ENCODE measurements around the gene IFNLR1. TPM values are rescaled to one million over a fixed set of nuclear protein-coding genes. Genes with fewer than 3 reads are reported as not detected.
A peak's percentile ranks its signal among the peaks of the same experiment; 100 is the strongest.

Gene IFNLR1
- total and polyA plus RNA-seq, 9 of the 15 experiments (the other 6 are each of a cell fraction or from before 2014, with no cell fraction given) = not detected

GRCh38 chr1:24108334-24109165 is 78.5 kb downstream of the IFNLR1 start:
- Histone ChIP-seq H3K36me3 (ENCODE audit: control insufficient read depth, insufficient read depth, low read length) (no peaks in the 10 kb centered on the region), H3K4me2 (ENCODE audit: insufficient read depth, low read length) (no peak overlapping the region), H3K4me3 (no peak overlapping the region), H3K4me1 (replicated peaks in 1 of 2; ENCODE audit: control insufficient read depth in 2 of 2, insufficient read depth in 2 of 2, low read length in 2 of 2) (peaks cover 0 to 29% of the 10 kb centered on the region in 2 experiments; a peak in 3 of 5 replicates), H3K79me2 (ENCODE audit: control insufficient read depth, insufficient read depth, low read length) (no peaks in the 10 kb centered on the region), H4K20me1 (replicated peaks; ENCODE audit: control insufficient read depth, insufficient read depth, low read length) (peaks cover 10% of the 10 kb centered on the region), H2AFZ (ENCODE audit: low read depth, low read length) (no peak overlapping the region), H3K9me3 (replicated peaks; ENCODE audit: control insufficient read depth, insufficient read depth, low read depth, low read length) (no peaks in the 10 kb centered on the region), H3K27ac (ENCODE audit: extremely low read depth, low read depth, low read length) (no peak overlapping the region), H3K9ac (ENCODE audit: insufficient read depth in 1 of 2, low read depth in 2 of 2, low read length in 2 of 2) (peak overlapping the region in 1 of 2 experiments; percentile 61; a peak in 1 of 4 replicates), H3K27me3 (ENCODE audit: control insufficient read depth in 2 of 2, insufficient read depth in 2 of 2, low read length in 2 of 2) (peaks cover 40 to 71% of the 10 kb centered on the region in 2 experiments), H3K9me1 (ENCODE audit: control insufficient read depth, insufficient read depth, low read length) (no peaks in the 10 kb centered on the region)
- TF ChIP-seq ZNF395 (CRISPR knock-in tag; IDR thresholded peaks at IDR 0.05) (no peak), GATA2 (CRISPR knock-in tag; IDR thresholded peaks at IDR 0.05) (peak; percentile 71), YY1 (IDR thresholded peaks at IDR 0.05; ENCODE audit: borderline replicate concordance in 1 of 3, control insufficient read depth in 1 of 3, extremely low read depth in 1 of 3, insufficient read depth in 3 of 3, insufficient read length in 1 of 3, insufficient replicate concordance in 2 of 3, low read depth in 1 of 3, low read length in 2 of 3) (peak in 1 of 3 experiments; percentile 41), FOSL1 (tag; conservative IDR thresholded peaks at IDR 0.05) (peak; percentile 78), ZNF263 (CRISPR knock-in tag; IDR thresholded peaks at IDR 0.05; ENCODE audit: borderline replicate concordance) (peak; percentile 84), MEIS2 (IDR thresholded peaks at IDR 0.05; ENCODE audit: partially characterized antibody) (peak; percentile 20), CBFB (CRISPR knock-in tag; IDR thresholded peaks at IDR 0.05) (0 out of 2 replicates have a peak, but pooled peaks have one; percentile 21), NRF1 (conservative IDR thresholded peaks at IDR 0.05 in 1 of 2, IDR thresholded peaks at IDR 0.05 in 1 of 2) (peak; percentile 73 to 78), ZNF140 (CRISPR knock-in tag; IDR thresholded peaks at IDR 0.05) (no peak), ZNF740 (CRISPR knock-in tag; IDR thresholded peaks at IDR 0.05) (peak; percentile 60; the same call in 1 of the 2 replicates), ZNF740 (tag; IDR thresholded peaks at IDR 0.05) (no peak), STAG1 (CRISPR knock-in tag; IDR thresholded peaks at IDR 0.05; ENCODE audit: borderline replicate concordance) (0 out of 2 replicates have a peak, but pooled peaks have one; percentile 30), POLR3G (IDR thresholded peaks at IDR 0.05; ENCODE audit: extremely low read depth, insufficient read length, insufficient replicate concordance) (no peak), NFIX (CRISPR knock-in tag; IDR thresholded peaks at IDR 0.05; ENCODE audit: low read depth) (no peak)
- TF ChIP-seq, protein P1, sequence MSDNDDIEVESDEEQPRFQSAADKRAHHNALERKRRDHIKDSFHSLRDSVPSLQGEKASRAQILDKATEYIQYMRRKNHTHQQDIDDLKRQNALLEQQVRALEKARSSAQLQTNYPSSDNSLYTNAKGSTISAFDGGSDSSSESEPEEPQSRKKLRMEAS (CRISPR knock-in tag; IDR thresholded peaks at IDR 0.05) = 0 out of 2 replicates have a peak, but pooled peaks have one; percentile 27
- no peak for FAIRE-seq
- in situ Hi-C loops (cut with MboI) (no loop called here), intact Hi-C loops (cut with micrococcal nuclease) (no loop called here)
- ChIA-PET CTCF (ENCODE audit: low intra/inter-chr PET ratio) (no interaction called here), POLR2A (interaction anchor here (0.6 kb wide), 1 partner anchor 130 kb away, joined by 3 read pairs; no protein-coding TSS in a partner anchor)
- BruUV-seq (replicated peaks) = no TSS peak
- DNase-seq (ENCODE audit: extremely low read depth in 1 of 4, low spot score in 3 of 4) = peak; percentile 28 to 49 (median 34)
- WGBS (ENCODE audit: insufficient coverage, low coverage, missing lambda C conversion rate) = 13% methylated on average over 20 of the region's 22 CpGs
- ATAC-seq = peak; percentile 9; the same call in 1 of the 3 replicates

All from K562 (cell line).